Type B pancreatic cell (in vitro differentiated cells): Measurements from ENCODE around the gene TGFBR3. TPM values are rescaled to one million over a fixed set of nuclear protein-coding genes. Genes with fewer than 3 reads are reported as not detected.

Experiments
- DNase-seq: peaks from one replicate; pipeline ENCODE4 v3.0.0; 2021; ENCODE audit warnings: mixed read lengths; ENCODE audit not compliant: unreplicated experiment; ENCODE audit errors: extremely low spot score
- H3K27ac Mint-ChIP-seq: 2 replicates; pipeline ENCODE4 v1.8.0; 2021; ENCODE audit warnings: mild to moderate bottlenecking, mixed read lengths
- H3K27me3 Mint-ChIP-seq: 2 replicates; pipeline ENCODE4 v1.8.0; 2021; ENCODE audit warnings: mixed read lengths
- H3K36me3 Mint-ChIP-seq: 2 replicates; pipeline ENCODE4 v1.8.0; 2021; ENCODE audit warnings: mixed read lengths
- H3K4me1 Mint-ChIP-seq: one replicate; pipeline ENCODE4 v1.8.0; 2021; ENCODE audit warnings: mixed read lengths; ENCODE audit not compliant: unreplicated experiment
- H3K4me3 Mint-ChIP-seq: 2 replicates; pipeline ENCODE4 v1.8.0; 2021; ENCODE audit warnings: mild to moderate bottlenecking, mixed read lengths
- H3K9me3 Mint-ChIP-seq: 2 replicates; pipeline ENCODE4 v1.8.0; 2021; ENCODE audit warnings: mixed read lengths
- total RNA-seq: library from RNA; stranded (reverse); gene quantifications from 2 replicates; pipeline ENCODE4 v1.2.1, GENCODE V29; 2021; ENCODE audit warnings: low replicate concordance
- TF ChIP-seq, protein P1 (sequence below): fragments of 200-600 bp; sonication (generic); conservative IDR thresholded peaks from 2 replicates; pipeline ENCODE4 v1.5.0; 2021; ENCODE audit warnings: antibody characterized with exemption, mild to moderate bottlenecking

TGFBR3 gene
- total RNA-seq, 1 donor from 2014 or later: 33.5 TPM

DNA sequence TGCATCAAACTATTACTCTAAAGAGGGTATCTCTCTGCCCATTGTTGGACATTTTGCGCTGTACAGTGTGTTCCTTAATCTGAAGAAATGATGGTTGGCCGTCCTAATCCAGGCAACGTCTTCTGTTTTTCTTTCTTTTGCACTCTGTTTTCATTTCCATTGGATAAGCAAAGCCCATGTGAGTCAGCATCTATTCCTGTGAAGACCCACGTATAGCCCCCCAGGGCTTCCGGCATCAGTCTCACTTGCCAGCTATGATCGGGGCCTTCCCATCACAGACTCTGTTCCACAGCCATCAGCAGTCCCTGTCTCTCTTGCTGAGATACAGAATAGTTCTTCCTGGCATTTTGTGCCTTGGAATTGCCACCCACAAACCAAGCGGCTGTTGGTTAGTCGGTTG, 34.0 kb upstream of the TGFBR3 start:
- Mint-ChIP-seq H3K9me3 (no peaks in the 10 kb centered on the region), H3K36me3 (no peaks in the 10 kb centered on the region), H3K4me1 (peaks cover 10% of the 10 kb centered on the region), H3K27ac (no peak overlapping the region), H3K27me3 (no peaks in the 10 kb centered on the region), H3K4me3 (no peak overlapping the region)
- TF ChIP-seq, protein P1, sequence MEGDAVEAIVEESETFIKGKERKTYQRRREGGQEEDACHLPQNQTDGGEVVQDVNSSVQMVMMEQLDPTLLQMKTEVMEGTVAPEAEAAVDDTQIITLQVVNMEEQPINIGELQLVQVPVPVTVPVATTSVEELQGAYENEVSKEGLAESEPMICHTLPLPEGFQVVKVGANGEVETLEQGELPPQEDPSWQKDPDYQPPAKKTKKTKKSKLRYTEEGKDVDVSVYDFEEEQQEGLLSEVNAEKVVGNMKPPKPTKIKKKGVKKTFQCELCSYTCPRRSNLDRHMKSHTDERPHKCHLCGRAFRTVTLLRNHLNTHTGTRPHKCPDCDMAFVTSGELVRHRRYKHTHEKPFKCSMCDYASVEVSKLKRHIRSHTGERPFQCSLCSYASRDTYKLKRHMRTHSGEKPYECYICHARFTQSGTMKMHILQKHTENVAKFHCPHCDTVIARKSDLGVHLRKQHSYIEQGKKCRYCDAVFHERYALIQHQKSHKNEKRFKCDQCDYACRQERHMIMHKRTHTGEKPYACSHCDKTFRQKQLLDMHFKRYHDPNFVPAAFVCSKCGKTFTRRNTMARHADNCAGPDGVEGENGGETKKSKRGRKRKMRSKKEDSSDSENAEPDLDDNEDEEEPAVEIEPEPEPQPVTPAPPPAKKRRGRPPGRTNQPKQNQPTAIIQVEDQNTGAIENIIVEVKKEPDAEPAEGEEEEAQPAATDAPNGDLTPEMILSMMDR: no peak
- DNase-seq: no peak

DNA sequence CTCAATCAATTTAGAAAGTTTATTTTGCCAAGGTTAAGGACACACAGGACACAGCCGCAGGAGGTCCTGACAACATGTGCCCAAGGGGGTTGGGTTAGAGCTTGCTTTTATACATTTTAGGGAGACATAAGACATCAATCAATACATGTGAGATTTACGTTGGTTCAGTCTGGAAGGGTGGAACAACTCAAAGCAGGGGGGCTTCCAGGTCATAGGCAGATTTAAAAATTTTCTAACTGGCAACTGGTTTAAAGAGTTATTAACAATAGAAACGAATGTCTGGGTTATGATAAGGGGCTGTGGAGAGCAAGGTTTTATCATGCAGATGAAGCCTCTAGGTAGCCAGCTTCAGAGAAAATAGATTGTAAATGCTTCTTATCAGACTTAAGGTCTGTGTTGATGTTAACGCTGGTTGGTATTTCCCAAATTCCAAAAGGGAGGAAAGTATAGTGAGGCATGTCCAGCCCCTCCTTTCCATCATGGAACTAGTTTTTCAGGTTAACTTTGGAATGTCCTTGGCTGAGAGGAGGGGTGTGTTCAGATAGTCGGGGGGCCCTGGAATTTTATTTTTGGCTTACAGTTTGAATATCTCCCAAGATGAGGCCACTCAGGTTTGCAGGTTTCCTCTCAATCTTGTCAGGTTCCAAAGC, 31.0 kb upstream of the TGFBR3 start:
- peaks cover 28% of the 10 kb centered on the region for H3K4me1 Mint-ChIP-seq
- H3K4me3 Mint-ChIP-seq: no peak overlapping the region
- H3K9me3 Mint-ChIP-seq: no peaks in the 10 kb centered on the region
- TF ChIP-seq, protein P1: no peak
- no peaks in the 10 kb centered on the region for H3K36me3 Mint-ChIP-seq
- H3K27me3 Mint-ChIP-seq: no peaks in the 10 kb centered on the region
- no peak for DNase-seq
- peak overlapping the region; percentile 57 for H3K27ac Mint-ChIP-seq

DNA sequence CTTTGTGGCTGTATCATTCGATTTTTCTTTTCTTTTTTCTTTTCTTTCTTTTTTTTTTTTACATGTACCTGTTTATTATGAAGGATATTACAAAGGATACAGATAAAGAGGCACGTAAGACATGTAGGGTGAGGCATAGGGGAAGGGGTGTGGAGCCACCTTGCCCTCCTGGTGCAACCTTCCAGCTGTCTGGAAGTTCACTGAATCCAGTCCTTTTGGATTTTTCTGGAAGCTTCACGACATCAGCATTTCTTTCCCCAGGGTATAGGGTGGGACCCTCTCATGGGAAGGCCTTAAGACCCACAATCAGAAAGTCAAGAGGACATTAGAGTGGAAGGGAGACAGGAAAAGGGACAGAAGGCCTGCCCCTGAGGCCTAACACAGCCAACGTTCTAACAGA, 30.1 kb upstream of the TGFBR3 start:
- H3K4me1 Mint-ChIP-seq: peaks cover 28% of the 10 kb centered on the region
- H3K36me3 Mint-ChIP-seq: no peaks in the 10 kb centered on the region
- H3K27me3 Mint-ChIP-seq: no peaks in the 10 kb centered on the region
- DNase-seq: no peak
- peak overlapping the region; percentile 50 for H3K27ac Mint-ChIP-seq
- no peaks in the 10 kb centered on the region for H3K9me3 Mint-ChIP-seq
- TF ChIP-seq, protein P1: no peak
- no peak overlapping the region for H3K4me3 Mint-ChIP-seq

DNA sequence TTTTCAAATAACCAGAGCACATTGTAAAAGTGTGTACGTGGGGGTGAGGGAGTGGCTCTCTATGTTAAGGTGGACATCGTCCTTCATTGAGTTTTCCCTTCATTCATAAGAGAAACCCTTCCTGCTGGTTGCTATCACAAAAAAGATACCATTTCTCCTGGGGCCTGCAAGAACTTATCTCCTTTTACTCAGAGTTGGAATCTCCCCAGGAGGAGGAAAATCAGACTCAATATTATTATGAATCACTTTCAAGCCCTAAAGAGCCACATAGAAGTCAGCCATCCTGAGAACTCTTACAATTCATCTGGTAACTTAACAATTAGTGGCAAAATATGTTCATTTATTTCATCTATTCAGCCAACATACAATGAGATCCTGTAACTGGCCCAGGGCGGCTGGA, 27.1 kb upstream of the TGFBR3 start:
- TF ChIP-seq, protein P1: no peak
- H3K9me3 Mint-ChIP-seq: no peaks in the 10 kb centered on the region
- H3K36me3 Mint-ChIP-seq: no peaks in the 10 kb centered on the region
- no peaks in the 10 kb centered on the region for H3K27me3 Mint-ChIP-seq
- no peak for DNase-seq
- H3K4me3 Mint-ChIP-seq: no peak overlapping the region
- peaks cover 28% of the 10 kb centered on the region for H3K4me1 Mint-ChIP-seq
- H3K27ac Mint-ChIP-seq: peak overlapping the region; percentile 89

DNA sequence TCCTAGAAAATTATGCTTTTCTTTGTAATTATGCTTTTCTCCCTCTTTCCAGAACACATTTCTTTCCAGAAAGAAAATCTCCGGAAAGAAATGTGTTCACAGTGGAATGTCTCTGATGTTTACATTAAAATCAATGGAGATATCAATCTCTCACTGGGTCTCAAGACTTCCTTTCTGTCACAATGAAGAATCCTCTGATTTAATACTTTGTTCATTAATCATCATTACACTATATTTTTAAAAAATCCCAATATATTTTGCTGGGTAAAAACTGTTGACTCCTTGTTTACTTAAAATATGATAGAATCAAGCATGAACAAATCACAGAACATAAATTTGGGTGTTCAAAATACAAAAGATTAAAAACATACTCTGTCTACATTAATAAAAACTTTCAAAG, 26.3 kb upstream of the TGFBR3 start:
- no peak for DNase-seq
- no peaks in the 10 kb centered on the region for H3K9me3 Mint-ChIP-seq
- no peaks in the 10 kb centered on the region for H3K36me3 Mint-ChIP-seq
- peaks cover 28% of the 10 kb centered on the region for H3K4me1 Mint-ChIP-seq
- no peaks in the 10 kb centered on the region for H3K27me3 Mint-ChIP-seq
- H3K4me3 Mint-ChIP-seq: no peak overlapping the region
- TF ChIP-seq, protein P1: no peak
- no peak overlapping the region for H3K27ac Mint-ChIP-seq

DNA sequence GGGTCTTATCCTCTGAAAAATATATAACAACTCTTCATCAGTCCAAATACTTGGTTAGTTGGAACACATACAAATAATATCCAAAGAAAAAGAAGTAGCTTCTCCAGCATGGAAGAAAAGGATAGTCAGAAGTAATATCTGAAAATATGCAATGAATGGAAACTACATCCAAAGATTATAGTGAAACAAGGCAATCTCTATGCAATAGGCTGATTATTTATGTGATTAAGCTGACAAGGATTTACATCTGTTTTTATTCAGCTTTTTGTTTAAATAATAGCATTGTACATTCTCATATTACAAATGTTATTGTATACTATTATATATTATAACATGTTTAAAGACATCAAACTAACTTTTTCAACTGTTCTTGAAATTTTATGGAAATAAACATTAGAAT, 15.3 kb upstream of the TGFBR3 start:
- H3K9me3 Mint-ChIP-seq: no peaks in the 10 kb centered on the region
- no peak overlapping the region for H3K4me3 Mint-ChIP-seq
- peaks cover 9% of the 10 kb centered on the region for H3K4me1 Mint-ChIP-seq
- no peaks in the 10 kb centered on the region for H3K36me3 Mint-ChIP-seq
- TF ChIP-seq, protein P1: no peak
- no peak for DNase-seq
- no peaks in the 10 kb centered on the region for H3K27me3 Mint-ChIP-seq
- H3K27ac Mint-ChIP-seq: no peak overlapping the region
